ENCODE results near the gene MCM3.

MCM3 gene

GRCh38 chr6:52241819-52242218, 42.7 kb downstream of the MCM3 start:
- Histone ChIP-seq H3K27ac (no peak overlapping the region), H3K4me3 (no peak overlapping the region)
- TF ChIP-seq, protein P1, sequence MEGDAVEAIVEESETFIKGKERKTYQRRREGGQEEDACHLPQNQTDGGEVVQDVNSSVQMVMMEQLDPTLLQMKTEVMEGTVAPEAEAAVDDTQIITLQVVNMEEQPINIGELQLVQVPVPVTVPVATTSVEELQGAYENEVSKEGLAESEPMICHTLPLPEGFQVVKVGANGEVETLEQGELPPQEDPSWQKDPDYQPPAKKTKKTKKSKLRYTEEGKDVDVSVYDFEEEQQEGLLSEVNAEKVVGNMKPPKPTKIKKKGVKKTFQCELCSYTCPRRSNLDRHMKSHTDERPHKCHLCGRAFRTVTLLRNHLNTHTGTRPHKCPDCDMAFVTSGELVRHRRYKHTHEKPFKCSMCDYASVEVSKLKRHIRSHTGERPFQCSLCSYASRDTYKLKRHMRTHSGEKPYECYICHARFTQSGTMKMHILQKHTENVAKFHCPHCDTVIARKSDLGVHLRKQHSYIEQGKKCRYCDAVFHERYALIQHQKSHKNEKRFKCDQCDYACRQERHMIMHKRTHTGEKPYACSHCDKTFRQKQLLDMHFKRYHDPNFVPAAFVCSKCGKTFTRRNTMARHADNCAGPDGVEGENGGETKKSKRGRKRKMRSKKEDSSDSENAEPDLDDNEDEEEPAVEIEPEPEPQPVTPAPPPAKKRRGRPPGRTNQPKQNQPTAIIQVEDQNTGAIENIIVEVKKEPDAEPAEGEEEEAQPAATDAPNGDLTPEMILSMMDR (IDR thresholded peaks at IDR 0.05), result no peak
- DNase-seq (ENCODE audit: low spot score), result no peak

DNA sequence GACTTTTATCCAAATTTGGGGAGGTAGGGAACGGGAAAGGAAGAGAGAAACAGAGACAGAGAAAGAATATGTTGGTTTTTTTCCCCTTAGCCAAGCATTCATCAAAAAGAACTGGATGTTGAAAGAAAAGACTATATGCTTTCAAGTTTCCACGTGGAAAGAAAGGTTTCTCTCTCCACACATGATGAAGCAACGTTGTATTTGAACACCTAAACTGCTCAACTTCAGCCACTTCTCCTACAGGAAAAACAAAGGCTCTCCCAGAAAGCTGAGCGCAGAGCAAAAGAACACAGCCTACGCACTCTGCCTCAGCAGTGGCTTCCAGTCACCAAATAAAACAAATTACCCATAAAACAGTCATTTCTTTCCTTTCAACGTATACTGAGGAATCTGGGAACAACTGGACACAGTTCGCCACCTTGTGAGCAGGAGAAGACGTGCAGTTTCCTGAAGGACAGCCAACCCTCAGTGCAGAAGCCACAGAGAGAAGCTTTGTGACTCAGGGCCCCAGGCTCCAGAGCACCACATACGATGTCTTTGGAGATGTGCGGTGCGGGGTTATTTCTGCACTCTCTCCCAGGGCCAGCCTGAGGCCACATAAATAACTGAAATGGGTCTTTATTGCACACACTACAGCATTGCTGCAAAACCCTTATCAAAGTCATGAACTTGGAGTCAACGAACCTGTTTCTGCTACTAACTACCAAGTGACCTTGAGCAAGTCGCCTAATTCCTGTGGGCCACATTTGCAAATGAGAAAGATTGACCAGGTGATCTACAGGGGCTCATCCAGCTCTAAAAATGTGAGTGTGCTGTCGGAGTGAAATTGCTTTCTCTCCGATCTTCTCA, 50.3 kb downstream of the MCM3 start:
- no peak for DNase-seq (ENCODE audit: low spot score)
- TF ChIP-seq, protein P1 (IDR thresholded peaks at IDR 0.05), result no peak
- no peak overlapping the region for H3K27ac ChIP-seq
- H3K4me3 ChIP-seq, result no peak overlapping the region

GRCh38 chr6:52233005-52233404, 51.5 kb downstream of the MCM3 start:
- Histone ChIP-seq H3K4me3 (no peak overlapping the region), H3K27ac (no peak overlapping the region)
- no peak for DNase-seq (ENCODE audit: low spot score)
- TF ChIP-seq, protein P1 (IDR thresholded peaks at IDR 0.05), result no peak

DNA sequence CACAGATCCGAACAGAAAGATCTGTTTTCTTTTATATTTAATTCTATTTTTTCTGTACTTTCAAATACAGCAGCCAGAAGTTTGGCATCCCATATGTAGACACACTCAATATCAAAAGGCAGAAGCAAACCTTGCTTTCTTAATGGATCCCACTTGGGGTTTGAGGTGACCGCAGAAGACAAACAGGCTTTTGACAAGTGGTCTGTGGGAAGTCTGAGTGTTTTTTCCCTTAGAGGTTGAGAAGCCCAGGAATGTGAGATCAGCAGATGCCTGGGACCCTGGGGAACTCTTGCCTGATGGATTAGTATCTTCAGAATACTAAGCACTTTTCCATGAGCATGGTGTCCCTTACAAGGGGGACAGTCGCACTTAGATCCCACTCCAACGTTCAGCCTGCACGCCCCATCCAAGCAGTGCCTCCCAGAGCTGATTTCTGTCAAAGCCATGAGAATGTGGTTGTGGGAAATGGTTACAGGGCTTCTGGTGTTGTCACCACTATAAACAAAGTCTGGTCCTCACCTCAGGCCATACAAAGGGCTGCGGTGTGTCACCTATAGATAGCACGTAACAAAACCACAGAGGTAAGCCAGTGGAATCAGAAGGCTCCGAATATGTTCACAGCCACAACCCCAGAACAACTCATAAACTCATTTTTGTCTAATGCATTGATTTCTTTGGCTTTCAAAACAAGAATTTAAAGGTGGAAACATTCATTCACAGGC, 53.0 kb downstream of the MCM3 start:
- H3K4me3 ChIP-seq, result no peak overlapping the region
- DNase-seq (ENCODE audit: low spot score), result no peak
- H3K27ac ChIP-seq, result no peak overlapping the region
- TF ChIP-seq, protein P1 (IDR thresholded peaks at IDR 0.05), result no peak

DNA sequence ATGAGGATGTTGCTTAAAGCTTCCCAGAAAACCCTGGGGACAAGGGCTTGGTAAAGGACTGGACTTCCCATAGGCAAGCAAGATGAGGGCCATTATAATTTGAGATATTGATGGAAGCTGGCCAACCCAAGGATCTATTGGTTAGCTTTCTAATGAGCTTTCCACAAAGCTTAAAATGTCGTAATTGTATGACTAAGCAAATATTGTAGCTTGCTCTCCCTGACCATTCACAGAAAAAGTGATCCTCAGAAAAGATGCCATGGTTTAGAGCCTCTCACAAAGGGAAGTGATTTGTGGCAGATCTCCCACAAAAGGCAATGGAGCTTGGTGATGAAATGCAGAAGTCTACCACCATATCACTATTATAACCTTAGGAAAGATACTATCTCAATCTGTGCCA, 53.9 kb downstream of the MCM3 start:
- TF ChIP-seq, protein P1 (IDR thresholded peaks at IDR 0.05), result no peak
- no peak for DNase-seq (ENCODE audit: low spot score)
- Histone ChIP-seq H3K4me3 (no peak overlapping the region), H3K27ac (no peak overlapping the region)

GRCh38 chr6:52227495-52227894, 57.0 kb downstream of the MCM3 start:
- no peak for DNase-seq (ENCODE audit: low spot score)
- TF ChIP-seq, protein P1 (IDR thresholded peaks at IDR 0.05), result no peak
- Histone ChIP-seq H3K4me3 (no peak overlapping the region), H3K27ac (no peak overlapping the region)

All from coronary artery (tissue), 2 donors.